ENCODE results near the gene USP13. TPM values are rescaled to one million over a fixed set of nuclear protein-coding genes. Genes with fewer than 3 reads are reported as not detected.

The USP13 gene
- total and polyA plus RNA-seq, 2 donors from 2014 or later, result 3.0 to 9.0 TPM

- no peak for FAIRE-seq
- no peak for DNase-seq
- Histone ChIP-seq H3K27me3 (ENCODE audit: control insufficient read depth, insufficient read depth, low read length) (no peaks in the 10 kb centered on the region), H3K4me1 (ENCODE audit: control insufficient read depth in 2 of 3, insufficient read depth in 2 of 3, low read depth in 1 of 3, low read length in 3 of 3) (no peaks in the 10 kb centered on the region), H3K4me3 (ENCODE audit: low read length in 3 of 3) (no peak overlapping the region), H3K9me3 (ENCODE audit: control insufficient read depth in 2 of 3, insufficient read depth in 1 of 3, low read length in 3 of 3) (no peaks in the 10 kb centered on the region), H3K9ac (ENCODE audit: low read length in 3 of 3) (no peak overlapping the region), H3K27ac (ENCODE audit: low read depth in 2 of 2, low read length in 2 of 2) (no peak overlapping the region), H3K36me3 (ENCODE audit: control insufficient read depth in 2 of 3, insufficient read depth in 3 of 3, low read length in 3 of 3) (no peaks in the 10 kb centered on the region)
- TF ChIP-seq, protein P1, sequence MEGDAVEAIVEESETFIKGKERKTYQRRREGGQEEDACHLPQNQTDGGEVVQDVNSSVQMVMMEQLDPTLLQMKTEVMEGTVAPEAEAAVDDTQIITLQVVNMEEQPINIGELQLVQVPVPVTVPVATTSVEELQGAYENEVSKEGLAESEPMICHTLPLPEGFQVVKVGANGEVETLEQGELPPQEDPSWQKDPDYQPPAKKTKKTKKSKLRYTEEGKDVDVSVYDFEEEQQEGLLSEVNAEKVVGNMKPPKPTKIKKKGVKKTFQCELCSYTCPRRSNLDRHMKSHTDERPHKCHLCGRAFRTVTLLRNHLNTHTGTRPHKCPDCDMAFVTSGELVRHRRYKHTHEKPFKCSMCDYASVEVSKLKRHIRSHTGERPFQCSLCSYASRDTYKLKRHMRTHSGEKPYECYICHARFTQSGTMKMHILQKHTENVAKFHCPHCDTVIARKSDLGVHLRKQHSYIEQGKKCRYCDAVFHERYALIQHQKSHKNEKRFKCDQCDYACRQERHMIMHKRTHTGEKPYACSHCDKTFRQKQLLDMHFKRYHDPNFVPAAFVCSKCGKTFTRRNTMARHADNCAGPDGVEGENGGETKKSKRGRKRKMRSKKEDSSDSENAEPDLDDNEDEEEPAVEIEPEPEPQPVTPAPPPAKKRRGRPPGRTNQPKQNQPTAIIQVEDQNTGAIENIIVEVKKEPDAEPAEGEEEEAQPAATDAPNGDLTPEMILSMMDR (IDR thresholded peaks at IDR 0.05; ENCODE audit: borderline replicate concordance, extremely low read depth, insufficient read depth), result no peak
- intact Hi-C loops (cut with DNase I), result no loop called here
Observed at GRCh38 chr3:179794355-179794754, 141.5 kb downstream of the USP13 start.

DNA sequence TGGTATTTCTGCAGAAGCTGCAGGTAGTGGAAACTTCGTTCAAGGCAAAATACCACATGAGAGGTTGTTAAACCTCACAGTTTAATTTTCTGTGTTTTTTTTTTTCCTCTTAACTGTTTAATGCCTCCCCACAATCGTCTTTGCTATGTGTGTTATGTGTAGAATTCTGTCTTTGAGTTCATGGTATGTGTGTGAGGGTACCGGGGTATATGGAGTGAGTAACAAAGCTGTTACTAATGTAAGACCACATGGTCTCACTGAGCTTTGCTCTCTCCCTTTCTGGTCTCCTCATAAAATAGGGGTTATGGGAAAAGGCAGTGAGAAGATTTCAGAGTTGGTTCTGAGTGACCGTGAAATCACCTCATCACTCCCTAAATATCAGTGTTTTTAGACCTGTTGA, 143.6 kb downstream of the USP13 start:
- no peaks in the 10 kb centered on the region for H3K27me3 ChIP-seq (ENCODE audit: control insufficient read depth, insufficient read depth, low read length)
- DNase-seq (no peak), FAIRE-seq (no peak)
- no peaks in the 10 kb centered on the region for H3K4me1 ChIP-seq (ENCODE audit: control insufficient read depth in 2 of 3, insufficient read depth in 2 of 3, low read depth in 1 of 3, low read length in 3 of 3)
- no peak overlapping the region for H3K27ac ChIP-seq (ENCODE audit: low read depth in 2 of 2, low read length in 2 of 2)
- no peaks in the 10 kb centered on the region for H3K9me3 ChIP-seq (ENCODE audit: control insufficient read depth in 2 of 3, insufficient read depth in 1 of 3, low read length in 3 of 3)
- intact Hi-C loops (cut with DNase I), result no loop called here
- H3K9ac ChIP-seq (ENCODE audit: low read length in 3 of 3), result no peak overlapping the region
- H3K4me3 ChIP-seq (ENCODE audit: low read length in 3 of 3), result no peak overlapping the region
- TF ChIP-seq, protein P1 (IDR thresholded peaks at IDR 0.05; ENCODE audit: borderline replicate concordance, extremely low read depth, insufficient read depth), result no peak
- no peaks in the 10 kb centered on the region for H3K36me3 ChIP-seq (ENCODE audit: control insufficient read depth in 2 of 3, insufficient read depth in 3 of 3, low read length in 3 of 3)

- TF ChIP-seq, protein P1 (IDR thresholded peaks at IDR 0.05; ENCODE audit: borderline replicate concordance, extremely low read depth, insufficient read depth), result no peak
- H3K36me3 ChIP-seq (ENCODE audit: control insufficient read depth in 2 of 3, insufficient read depth in 3 of 3, low read length in 3 of 3), result no peaks in the 10 kb centered on the region
- FAIRE-seq, result no peak
Observed at GRCh38 chr3:179797192-179797591, 144.4 kb downstream of the USP13 start.

DNA sequence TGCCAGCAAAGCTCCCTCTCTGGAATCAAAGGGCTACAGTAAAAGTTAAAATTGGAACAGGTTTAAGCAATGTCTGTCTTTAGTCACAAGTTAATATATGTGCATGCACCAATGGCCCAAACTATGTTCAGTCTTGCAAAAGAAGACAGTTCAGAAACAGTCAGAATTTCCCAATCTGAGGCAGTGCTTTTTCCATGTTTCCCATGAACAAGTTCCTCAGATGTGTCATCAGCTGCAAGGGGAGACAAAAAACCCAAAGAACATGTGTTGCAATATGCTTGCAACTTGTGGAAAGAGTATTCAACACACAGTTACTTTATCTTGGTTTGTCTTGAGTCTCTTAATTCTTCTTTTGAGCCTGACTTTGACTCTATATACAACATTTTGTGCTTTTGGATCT, 148.4 kb downstream of the USP13 start:
- Histone ChIP-seq H3K9ac (ENCODE audit: low read length in 3 of 3) (no peak overlapping the region), H3K27ac (ENCODE audit: low read depth in 2 of 2, low read length in 2 of 2) (no peak overlapping the region), H3K9me3 (ENCODE audit: control insufficient read depth in 2 of 3, insufficient read depth in 1 of 3, low read length in 3 of 3) (no peaks in the 10 kb centered on the region), H3K4me3 (ENCODE audit: low read length in 3 of 3) (no peak overlapping the region), H3K27me3 (ENCODE audit: control insufficient read depth, insufficient read depth, low read length) (no peaks in the 10 kb centered on the region), H3K4me1 (ENCODE audit: control insufficient read depth in 2 of 3, insufficient read depth in 2 of 3, low read depth in 1 of 3, low read length in 3 of 3) (no peaks in the 10 kb centered on the region), H3K36me3 (ENCODE audit: control insufficient read depth in 2 of 3, insufficient read depth in 3 of 3, low read length in 3 of 3) (no peaks in the 10 kb centered on the region)
- intact Hi-C loops (cut with DNase I), result no loop called here
- no peak for DNase-seq
- TF ChIP-seq, protein P1 (IDR thresholded peaks at IDR 0.05; ENCODE audit: borderline replicate concordance, extremely low read depth, insufficient read depth), result no peak
- no peak for FAIRE-seq

More at GRCh38 chr3:179797192-179797591, 144.4 kb downstream of the USP13 start:
- H3K4me1 ChIP-seq (ENCODE audit: control insufficient read depth in 2 of 3, insufficient read depth in 2 of 3, low read depth in 1 of 3, low read length in 3 of 3), result no peaks in the 10 kb centered on the region
- no peak overlapping the region for H3K4me3 ChIP-seq (ENCODE audit: low read length in 3 of 3)
- no peaks in the 10 kb centered on the region for H3K9me3 ChIP-seq (ENCODE audit: control insufficient read depth in 2 of 3, insufficient read depth in 1 of 3, low read length in 3 of 3)
- intact Hi-C loops (cut with DNase I), result no loop called here
- H3K27ac ChIP-seq (ENCODE audit: low read depth in 2 of 2, low read length in 2 of 2), result no peak overlapping the region
- no peak for DNase-seq
- no peaks in the 10 kb centered on the region for H3K27me3 ChIP-seq (ENCODE audit: control insufficient read depth, insufficient read depth, low read length)
- H3K9ac ChIP-seq (ENCODE audit: low read length in 3 of 3), result no peak overlapping the region
